ENCODE results near the gene HPN. TPM values are rescaled to one million over a fixed set of nuclear protein-coding genes. Genes with fewer than 3 reads are reported as not detected.
"Not testable (repeated sequence)": the region's sequence is repeated elsewhere in the genome, so short reads cannot be mapped to it uniquely, and the experiment has no call there.

HPN gene
- total and polyA plus RNA-seq, 7 donors = 0.36 to 1.8 (median 0.66) TPM; not detected in 2

- no peak overlapping the region for H3K4me3 ChIP-seq
- H3K27me3 ChIP-seq = no peaks in the 10 kb centered on the region
- peaks cover 0 to 20% (median 15%) of the 10 kb centered on the region in 4 donors for H3K4me1 ChIP-seq
- no peak for TF ChIP-seq EP300 (IDR thresholded peaks at IDR 0.05)
- no peak for TF ChIP-seq POLR2AphosphoS5 (IDR thresholded peaks at IDR 0.05)
- TF ChIP-seq POLR2A (IDR thresholded peaks at IDR 0.05) = no peak
- no peak for TF ChIP-seq CTCF (IDR thresholded peaks at IDR 0.05)
- 85 to 90% methylated on average over 8 of the region's 8 CpGs for WGBS, 2 donors
- DNase-seq = no peak
- H3K27ac ChIP-seq = no peak overlapping the region
- intact Hi-C loops (cut with DNase I) = no loop called here
- H3K36me3 ChIP-seq = peaks cover 27 to 63% (median 41%) of the 10 kb centered on the region in 4 donors
- no peaks in the 10 kb centered on the region for H3K9me3 ChIP-seq
Observed at GRCh38 chr19:35027009-35027408, 14.5 kb upstream of the HPN start.

- no peaks in the 10 kb centered on the region for H3K27me3 ChIP-seq
- no peak for DNase-seq
- intact Hi-C loops (cut with DNase I) = no loop called here
- H3K4me3 ChIP-seq = no peak overlapping the region
- 77 to 89% methylated on average over 7 of the region's 7 CpGs for whole genome bisulfite sequencing, 2 donors
- H3K27ac ChIP-seq = no peak overlapping the region
- no peaks in the 10 kb centered on the region for H3K9me3 ChIP-seq
- TF ChIP-seq CTCF (IDR thresholded peaks at IDR 0.05) (no peak), POLR2AphosphoS5 (IDR thresholded peaks at IDR 0.05) (no peak), EP300 (IDR thresholded peaks at IDR 0.05) (no peak), POLR2A (IDR thresholded peaks at IDR 0.05) (no peak)
- H3K36me3 ChIP-seq = peaks cover 18 to 53% (median 33%) of the 10 kb centered on the region in 4 donors
- peaks cover 0 to 20% (median 15%) of the 10 kb centered on the region in 4 donors for H3K4me1 ChIP-seq
Observed at GRCh38 chr19:35027851-35028599, 13.5 kb upstream of the HPN start.

- DNase-seq; H3K27me3 ChIP-seq; H3K9me3 ChIP-seq; H3K27ac ChIP-seq; H3K4me3 ChIP-seq; intact Hi-C loops (cut with DNase I): not testable (repeated sequence)
- 66 to 95% methylated on average over 3 of the region's 3 CpGs for WGBS, 2 donors
- H3K4me1 ChIP-seq = peaks cover 0 to 20% (median 15%) of the 10 kb centered on the region in 4 donors
- peaks cover 12 to 48% (median 27%) of the 10 kb centered on the region in 4 donors for H3K36me3 ChIP-seq
Observed at GRCh38 chr19:35028600-35028885, 13.0 kb upstream of the HPN start.

GRCh38 chr19:35029275-35029736 lies 12.2 kb upstream of the HPN start:
- 60 to 71% methylated on average over 11 of the region's 11 CpGs for WGBS, 2 donors
- DNase-seq; H3K27me3 ChIP-seq; H3K4me3 ChIP-seq; H3K27ac ChIP-seq; intact Hi-C loops (cut with DNase I); H3K9me3 ChIP-seq: not testable (repeated sequence)
- H3K36me3 ChIP-seq = peaks cover 6 to 47% (median 21%) of the 10 kb centered on the region in 4 donors
- peaks cover 0 to 20% (median 15%) of the 10 kb centered on the region in 4 donors for H3K4me1 ChIP-seq

- 7 to 17% methylated on average over 11 of the region's 11 CpGs for WGBS, 2 donors
- Histone ChIP-seq H3K4me1 (peaks cover 0 to 20% (median 15%) of the 10 kb centered on the region in 4 donors), H3K36me3 (peaks cover 6 to 42% (median 17%) of the 10 kb centered on the region in 4 donors), H3K27ac (peak overlapping the region; percentile 6 to 62 (median 42)), H3K9me3 (no peaks in the 10 kb centered on the region), H3K27me3 (no peaks in the 10 kb centered on the region), H3K4me3 (peak overlapping the region in 3 of 4 donors; percentile 57 to 68 (median 63))
- intact Hi-C loops (cut with DNase I) = no loop called here
- TF ChIP-seq EP300 (IDR thresholded peaks at IDR 0.05) = no peak
- TF ChIP-seq POLR2AphosphoS5 (IDR thresholded peaks at IDR 0.05) = no peak
- TF ChIP-seq POLR2A (IDR thresholded peaks at IDR 0.05) = no peak
- TF ChIP-seq CTCF (IDR thresholded peaks at IDR 0.05) = no peak
- no peak for DNase-seq
Observed at GRCh38 chr19:35029737-35030256, 11.7 kb upstream of the HPN start.
